K562 (cell line): ENCODE data around the gene USP11. TPM values are rescaled to one million over a fixed set of nuclear protein-coding genes. Genes with fewer than 3 reads are reported as not detected.

Experiments used
- CREB3L1 ChIP-seq: fragments of 450-650 bp; IDR thresholded peaks from 2 replicates; pipeline ENCODE4 v1.6.1; 2014; ENCODE audit warnings: low read depth, mild to moderate bottlenecking, moderate library complexity, borderline replicate concordance
- MGA ChIP-seq: fragments of 450-650 bp; IDR thresholded peaks from 2 replicates; pipeline ENCODE4 v1.6.1; 2016; ENCODE audit warnings: mild to moderate bottlenecking, moderate library complexity
- PCBP1 ChIP-seq: fragments of 200-400 bp; formaldehyde crosslinking; IDR thresholded peaks from 2 replicates; pipeline ENCODE4 v1.6.1; 2018; ENCODE audit warnings: mild to moderate bottlenecking, low read depth, low read length; ENCODE audit not compliant: poor library complexity, severe bottlenecking
- SMAD4 ChIP-seq: fragments of 250-450 bp; sonication (Bioruptor Pico); conservative IDR thresholded peaks from 2 replicates; pipeline ENCODE4 v1.8.0; 2021; ENCODE audit warnings: inconsistent platforms, mild to moderate bottlenecking, moderate library complexity
- polyA plus RNA-seq, 8 experiments: library from polyadenylated mRNA; depleted of rRNA in 4 of 8; stranded (reverse) in 5 of 8; unstranded in 3 of 8; fragments of >200 nt; fragmentation: Nextera tagmentation in 2 of 8; fragmentation: Illumina TruSeq in 1 of 8; extraction: Ambion mirVana in 2 of 8; extraction: Trizol in 1 of 8; gene quantifications; 2 replicates each; pipeline versions ENCODE4 v1.2.1 to v1.2.3, GENCODE V29; 2011 to 2014; ENCODE audit warnings: inconsistent platforms in 1 of 8, missing spikeins in 1 of 8
- total RNA-seq, 7 experiments: library from RNA; depleted of rRNA in 6 of 7; stranded (reverse); fragments of >200 nt in 6 of 7; fragmentation: Illumina TruSeq in 2 of 7; extraction: Trizol in 2 of 7; gene quantifications; 2 replicates each; pipeline versions ENCODE4 v1.2.1 to v1.2.3, GENCODE V29; 2011 to 2021; ENCODE audit warnings: low replicate concordance in 1 of 7

USP11 gene
- total and polyA plus RNA-seq, 9 of the 15 experiments (the other 6 are each of a cell fraction or from before 2014, with no cell fraction given) = 2.5 to 29.0 (median 11.7) TPM

GRCh38 chrX:47190445-47191269 lies 42.2 kb upstream of the USP11 start (continued):
- peak; percentile 51; the same call in 1 of the 2 replicates for TF ChIP-seq CREB3L1
- peak; percentile 43; the same call in 1 of the 2 replicates for TF ChIP-seq MGA
- TF ChIP-seq SMAD4 (CRISPR knock-in tag) = no peak
- TF ChIP-seq PCBP1 = no peak
